H1 (cell line): ENCODE measurements around the gene MPIG6B. TPM values are rescaled to one million over a fixed set of nuclear protein-coding genes. Genes with fewer than 3 reads are reported as not detected.

Experiments
- CTCF ChIA-PET: fragments of 300-600 bp; sonication (Branson Sonifier 250); formaldehyde crosslinking; loops from one replicate; lab custom pipeline; 2021; ENCODE audit not compliant: partially characterized antibody; lab: Charles Lee
- POLR2A ChIA-PET: fragments of 300-600 bp; sonication (Branson Sonifier 250); formaldehyde crosslinking; loops from one replicate; lab custom pipeline; 2021; ENCODE audit warnings: inconsistent platforms; ENCODE audit not compliant: partially characterized antibody; lab: Charles Lee
- DNase-seq, 2 experiments: peaks; one replicate each; pipeline versions ENCODE4 v3.0.0 to v3.0.0-alpha.2; 2010 to 2022; ENCODE audit warnings: low spot score in 2 of 2, low read depth in 1 of 2, mixed read lengths in 1 of 2
- FAIRE-seq: peaks from 2 replicates; lab custom pipeline; 2011; peaks lifted over from hg19 to GRCh38; lab: Jason Lieb, UNC
- H2AFZ ChIP-seq: 2 replicates; pipeline ENCODE4 v1.8.1; 2012; ENCODE audit warnings: low read length, inconsistent platforms
- H2AK5ac ChIP-seq: 2 replicates; pipeline ENCODE4 v1.6.1; 2013; ENCODE audit warnings: low read depth, low read length
- H2BK120ac ChIP-seq: replicated peaks from 2 replicates; pipeline ENCODE3; 2013; ENCODE audit warnings: low read depth, low read length, inconsistent platforms
- H2BK12ac ChIP-seq: 2 replicates; pipeline ENCODE4 v1.6.1; 2013; ENCODE audit warnings: low read depth, low read length
- H2BK15ac ChIP-seq: 2 replicates; pipeline ENCODE4 v1.6.1; 2013; ENCODE audit warnings: low read length
- H2BK20ac ChIP-seq: 2 replicates; pipeline ENCODE4 v1.6.1; 2013; ENCODE audit warnings: low read length
- H2BK5ac ChIP-seq: 2 replicates; pipeline ENCODE4 v1.6.1; 2013; ENCODE audit warnings: low read depth, low read length
- H3K14ac ChIP-seq: 2 replicates; pipeline ENCODE4 v1.6.1; 2013; ENCODE audit warnings: inconsistent platforms; ENCODE audit not compliant: insufficient read length
- H3K18ac ChIP-seq: 2 replicates; pipeline ENCODE4 v1.6.1; 2013; ENCODE audit warnings: low read length; ENCODE audit errors: extremely low read depth
- H3K23ac ChIP-seq: 2 replicates; pipeline ENCODE4 v1.6.1; 2013; ENCODE audit warnings: inconsistent platforms; ENCODE audit not compliant: insufficient read length
- H3K23me2 ChIP-seq: 2 replicates; pipeline ENCODE4 v1.6.1; 2013; ENCODE audit warnings: low read depth, low read length
- H3K27ac ChIP-seq: 2 replicates; pipeline ENCODE4 v1.6.1; 2011; ENCODE audit warnings: low read depth, low read length, inconsistent platforms
- H3K27me3 ChIP-seq, 4 experiments: replicated peaks in 1 of 4; 1 replicate in 1 of 4; 2 replicates in 3 of 4; pipeline versions ENCODE4 v1.6.1 to v1.8.1; 2011 to 2013; ENCODE audit warnings: low read length in 3 of 4, mild to moderate bottlenecking in 3 of 4, inconsistent platforms in 2 of 4, mixed read lengths in 2 of 4, moderate library complexity in 1 of 4; ENCODE audit not compliant: control insufficient read depth in 3 of 4, insufficient read depth in 3 of 4; ENCODE audit errors: extremely low read depth in 1 of 4
- H3K36me3 ChIP-seq, 4 experiments: 2 replicates each; pipeline versions ENCODE4 v1.6.1 to v1.8.1; 2011 to 2013; ENCODE audit warnings: mild to moderate bottlenecking in 4 of 4, low read length in 3 of 4, moderate library complexity in 2 of 4, control low read depth in 1 of 4, inconsistent platforms in 1 of 4; ENCODE audit not compliant: insufficient read depth in 4 of 4, control insufficient read depth in 2 of 4
- H3K4ac ChIP-seq: replicated peaks from 2 replicates; pipeline ENCODE3; 2013; ENCODE audit warnings: low read length, low read depth, mixed read lengths, inconsistent platforms; ENCODE audit not compliant: insufficient read length
- H3K4me1 ChIP-seq, 4 experiments: replicated peaks in 1 of 4; 1 replicate in 1 of 4; 2 replicates in 3 of 4; pipeline versions ENCODE4 v1.6.1 to v1.8.1; 2011 to 2013; ENCODE audit warnings: low read length in 3 of 4, inconsistent platforms in 2 of 4, mixed read lengths in 1 of 4; ENCODE audit not compliant: insufficient read depth in 4 of 4, control insufficient read depth in 3 of 4
- H3K4me2 ChIP-seq, 2 experiments: 2 replicates each; pipeline versions ENCODE4 v1.6.1 to v1.8.1; 2011 to 2013; ENCODE audit warnings: low read depth in 2 of 2, low read length in 2 of 2, control low read depth in 1 of 2, inconsistent platforms in 1 of 2, mild to moderate bottlenecking in 1 of 2; ENCODE audit not compliant: insufficient read depth in 1 of 2
- H3K4me3 ChIP-seq, 4 experiments: fragments of 200-600, 300-600 bp in 1 of 4; sonication (generic), shearing (Covaris generic), sonication (Bioruptor Twin) in 1 of 4; 2 replicates each; pipeline versions ENCODE4 v1.5.1 to v1.8.1; 2011 to 2016; ENCODE audit warnings: low read length in 4 of 4, low read depth in 3 of 4, control low read depth in 2 of 4, inconsistent platforms in 2 of 4, mild to moderate bottlenecking in 2 of 4, mixed read lengths in 1 of 4, moderate library complexity in 1 of 4; ENCODE audit not compliant: insufficient read depth in 2 of 4; ENCODE audit errors: extremely low read depth in 1 of 4
- H3K56ac ChIP-seq: replicated peaks from 2 replicates; pipeline ENCODE3; 2013; ENCODE audit warnings: low read depth, mild to moderate bottlenecking, mixed read lengths, low read length, inconsistent platforms; ENCODE audit not compliant: insufficient read length
- H3K79me1 ChIP-seq: 2 replicates; pipeline ENCODE4 v1.6.1; 2013; ENCODE audit warnings: low read depth, low read length, control low read depth
- H3K79me2 ChIP-seq, 2 experiments: 2 replicates each; pipeline versions ENCODE4 v1.6.1 to v1.8.1; 2012 to 2013; ENCODE audit warnings: low read length in 2 of 2, mild to moderate bottlenecking in 2 of 2, inconsistent platforms in 1 of 2; ENCODE audit not compliant: insufficient read depth in 2 of 2, control insufficient read depth in 1 of 2
- H3K9ac ChIP-seq, 4 experiments: replicated peaks in 1 of 4; 1 replicate in 1 of 4; 2 replicates in 3 of 4; pipeline versions ENCODE4 v1.6.1 to v1.8.1; 2011 to 2013; ENCODE audit warnings: low read depth in 3 of 4, low read length in 3 of 4, control low read depth in 2 of 4, mild to moderate bottlenecking in 2 of 4, moderate library complexity in 2 of 4, inconsistent platforms in 1 of 4; ENCODE audit errors: extremely low read depth in 1 of 4
- H3K9me3 ChIP-seq, 2 experiments: 2 replicates each; pipeline versions ENCODE4 v1.6.1 to v1.8.1; 2012 to 2013; ENCODE audit warnings: mild to moderate bottlenecking in 2 of 2, moderate library complexity in 2 of 2, control low read depth in 1 of 2, inconsistent platforms in 1 of 2, low read depth in 1 of 2, low read length in 1 of 2, mixed read lengths in 1 of 2; ENCODE audit not compliant: insufficient read depth in 2 of 2
- H4K20me1 ChIP-seq, 2 experiments: replicated peaks in 1 of 2; 2 replicates each; pipeline versions ENCODE3 to v1.8.1; 2011 to 2013; ENCODE audit warnings: inconsistent platforms in 2 of 2, low read length in 2 of 2, mild to moderate bottlenecking in 1 of 2; ENCODE audit not compliant: insufficient read depth in 2 of 2, control insufficient read depth in 1 of 2
- H4K5ac ChIP-seq: 2 replicates; pipeline ENCODE4 v1.6.1; 2013; ENCODE audit warnings: low read length, low read depth, mixed read lengths, inconsistent platforms; ENCODE audit not compliant: insufficient read length
- H4K8ac ChIP-seq: 2 replicates; pipeline ENCODE4 v1.8.0; 2013; ENCODE audit warnings: mild to moderate bottlenecking, moderate library complexity, low read length, inconsistent platforms; ENCODE audit not compliant: insufficient read depth; ENCODE audit errors: extremely low read depth
- H4K91ac ChIP-seq: replicated peaks from 2 replicates; pipeline ENCODE3; 2013; ENCODE audit warnings: low read length, mixed read lengths, inconsistent platforms; ENCODE audit not compliant: insufficient read length
- CBX5 ChIP-seq: fragments of 300-800, 300-1000 bp; sonication (generic); IDR thresholded peaks from 2 replicates; pipeline ENCODE4 v1.7.1; 2016; ENCODE audit warnings: antibody characterized with exemption, low read length, low read depth
- CEBPB ChIP-seq: IDR thresholded peaks from 2 replicates; pipeline ENCODE4 v1.6.1; 2012; ENCODE audit warnings: low read depth, low read length
- CHD1 ChIP-seq: IDR thresholded peaks from 2 replicates; pipeline ENCODE4 v1.6.1; 2012; ENCODE audit warnings: low read depth, low read length, improper control_type of control experiment
- GTF2F1 ChIP-seq: IDR thresholded peaks from 2 replicates; pipeline ENCODE4 v1.6.1; 2012; ENCODE audit warnings: low read depth, low read length, improper control_type of control experiment, borderline replicate concordance
- HDAC2 ChIP-seq, 2 experiments: fragments of 300-600 bp in 1 of 2; sonication (generic) in 1 of 2; IDR thresholded peaks; 2 replicates each; pipeline ENCODE4 v1.6.1; 2011 to 2012; ENCODE audit warnings: low read depth in 2 of 2, low read length in 2 of 2, mild to moderate bottlenecking in 2 of 2, moderate library complexity in 2 of 2, borderline replicate concordance in 1 of 2, inconsistent platforms in 1 of 2
- NANOG ChIP-seq: IDR thresholded peaks from 2 replicates; pipeline ENCODE4 v1.6.1; 2011; ENCODE audit warnings: low read length, low read depth, mild to moderate bottlenecking, inconsistent platforms; ENCODE audit not compliant: insufficient read depth, poor library complexity, severe bottlenecking
- SIRT6 ChIP-seq: IDR thresholded peaks from one replicate; pipeline ENCODE4 v1.7.1; 2012; ENCODE audit warnings: low read length, inconsistent platforms
- SP2 ChIP-seq: IDR thresholded peaks from 2 replicates; pipeline ENCODE4 v1.6.1; 2012; ENCODE audit warnings: mild to moderate bottlenecking, low read length, inconsistent platforms
- WGBS, 2 experiments: shearing (Covaris generic) in 1 of 2; methylation state at CpG; one replicate each; pipeline versions ENCODE4 v1.1.6 to v1.1.7; 2013 to 2015; ENCODE audit warnings: low lambda C conversion rate in 2 of 2, mixed read lengths in 2 of 2, inconsistent platforms in 1 of 2, low coverage in 1 of 2, missing lambda C conversion rate in 1 of 2; ENCODE audit not compliant: insufficient replicate concordance in 2 of 2, insufficient coverage in 1 of 2, insufficient read length in 1 of 2; ENCODE audit errors: extremely low coverage in 1 of 2, missing lambda C conversion rate in 1 of 2; 5-methylcytosine and 5-hydroxymethylcytosine counted together
- polyA plus RNA-seq, 7 experiments: library from polyadenylated mRNA; depleted of rRNA in 3 of 7; stranded (reverse) in 5 of 7; unstranded in 2 of 7; fragments of >200 nt in 5 of 7; fragments of 200-250 nt in 2 of 7; gene quantifications; 1 replicate in 5 of 7; 2 replicates in 1 of 7; 4 replicates in 1 of 7; pipeline versions ENCODE4 v1.2.1 to v1.2.3, GENCODE V29; 2011 to 2013; ENCODE audit warnings: missing spikeins in 2 of 7, mixed read lengths in 2 of 7
- total RNA-seq: library from RNA; stranded (reverse); fragmentation: NEBNext Ultra II Directional; extraction: Animal tissue kit (Norgen Biotek cat#: 25700); gene quantifications from 2 replicates; pipeline ENCODE4 v1.2.1, GENCODE V29; 2021

Gene MPIG6B
- total and polyA plus RNA-seq, 2 of the 8 experiments (the other 6 are each of a cell fraction or from before 2014, with no cell fraction given) = 0.18 TPM; not detected in 1

DNA sequence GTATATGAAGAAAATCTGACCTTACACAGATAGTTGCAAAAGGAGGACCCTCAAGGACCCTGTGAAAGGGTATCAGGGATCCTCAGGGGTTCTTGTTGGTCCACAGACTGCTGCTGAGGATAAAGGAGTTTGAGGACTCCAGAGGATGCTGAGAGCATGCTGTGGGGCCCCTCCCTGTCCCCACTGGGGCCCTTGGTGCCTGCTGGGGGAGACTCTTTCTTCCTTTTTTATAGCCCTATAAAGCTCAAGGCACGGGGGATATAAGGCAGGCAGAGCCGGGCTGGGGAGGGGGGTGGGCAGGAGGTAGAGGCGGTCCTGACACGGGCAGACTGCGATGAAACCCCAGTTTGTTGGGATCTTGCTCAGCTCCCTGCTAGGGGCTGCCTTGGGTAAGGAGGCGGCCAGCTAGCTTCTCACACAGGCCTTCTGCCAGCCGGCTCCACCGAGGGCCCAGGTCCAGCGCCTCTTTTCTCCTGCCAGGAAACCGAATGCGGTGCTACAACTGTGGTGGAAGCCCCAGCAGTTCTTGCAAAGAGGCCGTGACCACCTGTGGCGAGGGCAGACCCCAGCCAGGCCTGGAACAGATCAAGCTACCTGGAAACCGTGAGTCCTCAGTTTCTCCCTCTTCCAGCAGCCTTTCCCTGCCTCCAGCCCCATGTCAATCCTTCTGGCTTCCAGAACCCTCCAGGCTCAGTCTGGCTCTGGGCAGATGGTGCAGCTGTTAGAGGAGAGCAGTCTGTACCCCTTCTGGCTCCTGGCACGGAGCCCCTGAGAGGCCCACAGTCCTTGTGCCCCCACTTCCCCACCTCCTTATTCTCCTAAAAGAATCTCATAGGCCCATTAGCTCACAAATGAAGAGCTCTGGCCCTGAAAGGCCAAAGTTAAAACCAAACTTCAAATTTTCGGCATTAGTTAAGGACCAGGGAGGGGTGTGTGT is 7.9 kb upstream of the MPIG6B start, which contains the start of gene LY6G6D:
Gene LY6G6D (plus strand): TSS at position 327 of the 937 bp plus-strand sequence. CDS start 8 bp downstream, at position 335.
- H3K14ac ChIP-seq = no peak within 1 kb of the TSS
- no peak for DNase-seq

More for the DNA sequence above, 7.9 kb upstream of the MPIG6B start, which contains the start of gene LY6G6D:
- H3K9me3 ChIP-seq = no peaks in the 10 kb centered on the region
- peaks cover 11 to 32% (median 27%) of the 10 kb centered on the region in 4 experiments for H3K4me1 ChIP-seq
- WGBS, 2 experiments = 81% methylated on average over 15 of the region's 16 CpGs; no CpG with 5 or more reads in 1 of the 2 experiments
- CTCF ChIA-PET = interaction anchor here (0.5 to 5.7 kb wide), 19 partner anchors 8 to 1840 kb away, joined by 3 to 39 read pairs (median 4); partner anchors contain the start of genes BAG6, C6orf47, DDAH2 and LSM2
- H4K5ac ChIP-seq = peak within 1 kb of the TSS; percentile 38
- peak within 1 kb of the TSS; percentile 95; the same call in 1 of the 2 replicates for H2BK15ac ChIP-seq
- H3K79me2 ChIP-seq = no peaks in the 10 kb centered on the region
- TF ChIP-seq GTF2F1 (no peak), SP2 (no peak), CBX5 (no peak), NANOG (no peak), HDAC2 (IDR thresholded peaks at IDR 0.05; ENCODE audit: borderline replicate concordance in 1 of 2, low read depth in 2 of 2, low read length in 2 of 2) (no peak), SIRT6 (no peak), CEBPB (no peak), CHD1 (no peak)
- peaks cover 3% of the 10 kb centered on the region; the same call in 1 of the 2 replicates for H3K23me2 ChIP-seq
- H3K27ac ChIP-seq = 0 out of 2 replicates have a peak within 1 kb of the TSS, but pooled peaks have one; percentile 0
- no peaks in the 10 kb centered on the region for H3K36me3 ChIP-seq
- no peak within 1 kb of the TSS for H3K9ac ChIP-seq
- no peak for FAIRE-seq
- peak within 1 kb of the TSS; percentile 81 for H3K18ac ChIP-seq
- H3K79me1 ChIP-seq = no peaks in the 10 kb centered on the region
- H2AFZ ChIP-seq = peak within 1 kb of the TSS; percentile 94
- H2BK20ac ChIP-seq = peak within 1 kb of the TSS; percentile 80; the same call in 1 of the 2 replicates
- peak within 1 kb of the TSS; percentile 44 for H4K91ac ChIP-seq
- H3K23ac ChIP-seq = no peak within 1 kb of the TSS
- H3K4me2 ChIP-seq = peak within 1 kb of the TSS; percentile 51 to 52; a peak in 3 of 4 replicates
- H3K4me3 ChIP-seq = peak within 1 kb of the TSS in 1 of 4 experiments; percentile 15; a peak in 3 of 8 replicates
- no peak within 1 kb of the TSS for H2BK120ac ChIP-seq
- no peaks in the 10 kb centered on the region for H4K20me1 ChIP-seq
- H2BK5ac ChIP-seq = peak within 1 kb of the TSS; percentile 55; the same call in 1 of the 2 replicates
- H4K8ac ChIP-seq = peak within 1 kb of the TSS; percentile 70; the same call in 1 of the 2 replicates
- H3K27me3 ChIP-seq = no peaks in the 10 kb centered on the region; a peak in 1 of 7 replicates
- no peak within 1 kb of the TSS for H2BK12ac ChIP-seq
- POLR2A ChIA-PET = interaction anchor here (0.5 to 4.7 kb wide), 16 partner anchors 9 to 158 kb away, joined by 3 to 36 read pairs (median 4); partner anchors contain the start of genes ABHD16A, C6orf47, CSNK2B and DDAH2
- peak within 1 kb of the TSS; percentile 19 for H3K4ac ChIP-seq
- H3K56ac ChIP-seq = no peak within 1 kb of the TSS
- H2AK5ac ChIP-seq = no peak within 1 kb of the TSS
